ENCODE results near the gene DEDD.
"Not testable (repeated sequence)": the region's sequence is repeated elsewhere in the genome, so short reads cannot be mapped to it uniquely, and the experiment has no call there.

The DEDD gene

GRCh38 chr1:161121834-161122233, 10.6 kb downstream of the DEDD start:
- DNase-seq = no peak

DNA sequence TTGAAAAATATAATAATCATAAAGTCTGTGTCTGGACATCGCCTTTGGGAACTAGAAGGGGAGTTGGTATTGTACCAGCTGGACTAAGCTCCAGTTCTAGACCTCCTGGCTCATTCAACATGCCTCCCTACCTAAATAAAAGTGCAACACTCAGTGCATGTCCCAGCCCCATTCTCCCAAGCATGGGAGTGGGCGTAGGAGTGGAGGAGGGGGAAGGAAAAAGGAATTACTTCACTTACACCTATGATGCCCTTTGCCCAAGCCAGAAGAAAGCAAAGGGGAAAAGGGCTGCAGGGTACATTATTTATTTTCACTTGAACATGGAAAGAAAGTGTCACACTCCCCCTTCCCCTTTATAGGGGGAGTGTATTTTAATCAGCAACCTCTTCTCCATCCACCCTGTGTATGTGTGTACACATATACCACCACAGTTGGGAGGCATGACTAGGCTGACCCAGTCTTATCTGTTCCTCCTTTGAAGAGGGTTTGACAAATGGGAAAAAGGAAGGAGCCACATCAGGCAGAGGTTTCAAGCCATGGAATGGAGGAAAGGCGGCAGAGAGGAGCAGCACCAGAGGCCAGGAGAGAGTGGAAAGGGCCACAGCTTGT, 11.3 kb downstream of the DEDD start:
- no peak for DNase-seq

DNA sequence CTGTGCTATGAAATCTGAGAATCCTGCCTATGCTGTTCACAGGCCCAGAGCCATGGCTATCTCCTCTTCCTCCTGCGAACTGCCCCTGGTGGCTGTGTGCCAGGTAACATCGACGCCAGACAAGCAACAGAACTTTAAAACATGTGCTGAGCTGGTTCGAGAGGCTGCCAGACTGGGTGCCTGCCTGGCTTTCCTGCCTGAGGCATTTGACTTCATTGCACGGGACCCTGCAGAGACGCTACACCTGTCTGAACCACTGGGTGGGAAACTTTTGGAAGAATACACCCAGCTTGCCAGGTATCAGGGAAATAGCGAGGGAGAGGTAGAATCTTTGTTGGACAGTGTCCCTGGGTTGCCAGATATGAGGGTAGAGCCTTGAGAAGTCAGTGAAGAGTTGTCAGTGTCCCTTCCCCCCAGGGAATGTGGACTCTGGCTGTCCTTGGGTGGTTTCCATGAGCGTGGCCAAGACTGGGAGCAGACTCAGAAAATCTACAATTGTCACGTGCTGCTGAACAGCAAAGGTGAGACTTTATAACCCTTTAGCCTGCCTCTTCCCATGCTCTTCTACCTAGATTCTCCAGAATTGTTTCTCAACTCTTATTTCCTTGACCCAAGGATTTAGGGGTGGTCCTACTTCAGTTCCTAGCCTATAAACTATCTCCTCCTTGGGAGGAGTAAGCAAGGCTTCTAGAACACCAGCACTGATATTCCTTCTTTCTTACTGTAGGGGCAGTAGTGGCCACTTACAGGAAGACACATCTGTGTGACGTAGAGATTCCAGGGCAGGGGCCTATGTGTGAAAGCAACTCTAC, 13.2 kb downstream of the DEDD start:
- peak; percentile 30 to 79 (median 53) for DNase-seq

- DNase-seq = peak; percentile 70 to 87 (median 80)
These were observed 14.5 kb downstream of the DEDD start, which contains the start of the genes NIT1 and PFDN2 for GRCh38 chr1:161117759-161118581. Gene NIT1 (plus strand): TSS chr1:161118105. CDS start chr1:161118177, 72 bp downstream. Gene PFDN2 (minus strand): TSS chr1:161118037. CDS start chr1:161118026, 11 bp downstream.

GRCh38 chr1:161115961-161116360, 16.5 kb downstream of the DEDD start:
- not testable (repeated sequence) for DNase-seq

GRCh38 chr1:161115132-161115711, 17.2 kb downstream of the DEDD start:
- DNase-seq = peak in 1 of 5 donors; percentile 80

DNA sequence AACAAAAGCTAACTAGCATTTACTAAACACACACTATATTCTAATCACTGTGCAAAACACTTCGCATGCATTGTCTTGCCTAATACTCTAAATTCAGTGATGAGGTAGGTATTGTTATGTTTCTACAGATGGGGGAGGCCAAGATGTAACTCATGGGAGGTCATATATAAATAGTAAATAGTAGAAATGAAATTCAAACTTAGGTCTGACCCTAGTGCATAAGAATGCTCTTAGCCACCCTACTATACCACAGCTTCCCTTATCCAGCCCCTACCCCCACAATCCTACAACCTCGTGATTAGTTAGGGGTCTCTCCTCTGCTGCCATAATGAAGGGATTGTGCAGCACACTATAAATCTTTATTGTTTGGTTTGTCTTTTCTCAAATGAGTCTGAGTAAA, 17.9 kb downstream of the DEDD start:
- no peak for DNase-seq

DNA sequence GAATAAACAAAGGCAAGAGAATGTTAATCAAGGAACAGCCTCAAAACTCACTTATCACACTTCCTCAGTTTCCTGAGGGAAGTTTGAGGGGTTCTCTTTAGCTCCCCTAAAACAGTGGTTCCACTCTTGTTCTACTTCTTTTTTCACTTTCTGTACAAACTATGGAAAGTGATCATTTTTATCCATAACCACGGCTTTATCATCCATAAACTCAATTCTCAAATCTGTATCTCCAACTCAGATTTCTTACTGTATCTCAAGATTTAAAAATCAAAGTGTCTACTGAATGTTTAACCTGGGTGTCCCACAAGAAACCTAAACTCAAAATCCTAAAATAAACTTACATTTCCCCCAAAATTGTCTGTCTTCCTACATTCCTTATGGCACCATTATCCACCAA, 18.6 kb downstream of the DEDD start:
- DNase-seq = no peak

GRCh38 chr1:161111527-161111926, 20.9 kb downstream of the DEDD start:
- DNase-seq = no peak

GRCh38 chr1:161111117-161111516, 21.4 kb downstream of the DEDD start:
- DNase-seq = no peak

GRCh38 chr1:161106431-161106830, 26.0 kb downstream of the DEDD start:
- DNase-seq = no peak

DNA sequence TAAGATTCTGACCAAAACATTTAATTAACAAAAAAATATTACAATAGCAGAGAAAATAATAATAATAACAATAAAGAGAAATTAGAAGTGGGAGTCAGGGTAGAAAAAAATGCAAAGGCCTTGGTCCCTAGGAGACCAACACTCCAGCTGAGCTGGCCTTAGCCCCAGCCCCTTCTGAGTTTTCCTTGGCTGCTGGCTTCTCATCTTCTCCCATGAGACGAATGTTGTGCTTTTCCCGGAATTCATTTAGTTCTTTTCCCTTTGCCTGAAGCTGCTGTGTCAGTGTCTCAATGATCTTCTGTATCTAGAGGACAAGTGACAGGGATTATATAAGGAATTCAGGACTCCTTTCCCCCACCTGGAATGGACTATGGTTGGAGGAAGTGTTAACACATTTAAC, 31.9 kb downstream of the DEDD start:
- DNase-seq = no peak

DNA sequence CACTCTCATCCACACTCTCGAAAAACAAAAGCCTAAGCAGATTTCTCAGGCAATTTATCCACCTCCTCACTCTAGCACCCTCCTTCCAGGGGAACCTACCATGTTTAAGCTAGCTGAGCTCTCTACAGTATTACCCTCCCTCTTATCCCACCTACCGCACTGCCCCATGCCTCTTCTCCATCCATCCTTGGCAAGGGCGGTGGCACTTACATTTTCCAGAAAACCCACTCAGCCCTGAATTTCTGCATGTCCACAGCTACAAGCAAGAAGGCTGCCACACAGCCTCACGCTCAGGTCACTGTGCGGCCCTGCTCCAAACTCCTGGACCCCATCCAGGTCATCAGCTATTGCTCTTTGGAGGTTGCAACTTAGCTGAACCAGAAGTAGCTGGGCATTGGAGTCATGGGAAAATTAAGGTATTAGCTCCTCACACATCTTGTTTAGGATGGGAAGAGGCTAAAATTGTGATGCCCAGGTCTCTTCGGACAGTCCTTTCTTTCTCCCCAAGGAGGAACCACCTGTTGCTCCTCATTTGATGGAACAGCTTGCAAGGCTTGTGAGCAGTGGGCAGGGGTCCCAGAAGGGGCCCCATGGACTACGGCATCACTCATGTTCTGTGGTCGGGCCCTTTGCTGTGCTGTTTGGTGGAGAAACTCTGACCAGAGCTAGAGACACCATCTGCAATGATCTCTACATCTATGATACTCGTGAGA, 33.2 kb downstream of the DEDD start:
- no peak for DNase-seq

- peak; percentile 50 to 89 (median 55) for DNase-seq
These were observed 34.0 kb downstream of the DEDD start, which contains the start of gene KLHDC9 for GRCh38 chr1:161098210-161099068. Gene KLHDC9 (plus strand): TSS chr1:161098361. CDS start chr1:161098536, 175 bp downstream.

DNA sequence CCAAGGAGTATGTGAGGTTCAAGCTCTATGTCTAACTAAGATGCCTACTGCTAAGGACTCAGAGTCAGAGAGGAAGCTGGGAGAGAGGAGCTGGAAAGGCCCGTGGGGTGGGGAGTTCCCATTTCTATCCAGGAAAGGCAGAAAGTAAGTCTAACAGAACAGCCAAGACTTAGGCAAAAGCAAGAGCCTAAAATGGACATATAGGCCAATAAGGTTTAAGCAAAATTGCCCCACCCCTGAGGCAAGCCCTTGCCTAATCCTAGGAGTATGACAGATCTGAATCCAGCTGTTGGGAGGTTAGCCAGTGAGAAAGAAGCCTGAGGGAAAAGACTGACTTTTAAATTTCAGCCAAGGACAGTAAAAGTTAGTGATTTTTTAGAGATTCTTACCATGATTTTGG, 35.9 kb downstream of the DEDD start:
- no peak for DNase-seq

GRCh38 chr1:161096015-161096414, 36.5 kb downstream of the DEDD start:
- DNase-seq = no peak

DNA sequence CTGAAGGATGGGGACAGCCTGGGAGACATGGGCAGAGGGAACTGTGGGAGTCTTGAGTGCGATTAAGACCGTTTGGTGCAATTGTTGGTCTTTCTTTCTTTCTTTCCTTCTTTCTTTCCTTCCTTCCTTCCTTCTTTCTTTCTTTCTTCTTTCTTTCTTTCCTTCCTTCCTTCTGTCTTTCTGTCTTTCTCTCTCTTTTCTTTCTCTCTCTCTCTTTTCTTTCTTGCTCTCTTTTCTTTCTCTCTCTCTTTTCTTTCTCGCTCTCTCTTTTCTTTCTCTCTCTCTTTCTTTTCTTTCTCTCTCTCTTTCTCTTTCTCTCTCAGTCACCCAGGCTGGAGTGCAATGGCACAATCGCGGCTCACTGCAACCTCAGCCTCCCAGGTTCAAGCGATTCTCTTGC, 37.2 kb downstream of the DEDD start:
- no peak for DNase-seq

GRCh38 chr1:161094481-161094880, 38.0 kb downstream of the DEDD start:
- DNase-seq = no peak

DNA sequence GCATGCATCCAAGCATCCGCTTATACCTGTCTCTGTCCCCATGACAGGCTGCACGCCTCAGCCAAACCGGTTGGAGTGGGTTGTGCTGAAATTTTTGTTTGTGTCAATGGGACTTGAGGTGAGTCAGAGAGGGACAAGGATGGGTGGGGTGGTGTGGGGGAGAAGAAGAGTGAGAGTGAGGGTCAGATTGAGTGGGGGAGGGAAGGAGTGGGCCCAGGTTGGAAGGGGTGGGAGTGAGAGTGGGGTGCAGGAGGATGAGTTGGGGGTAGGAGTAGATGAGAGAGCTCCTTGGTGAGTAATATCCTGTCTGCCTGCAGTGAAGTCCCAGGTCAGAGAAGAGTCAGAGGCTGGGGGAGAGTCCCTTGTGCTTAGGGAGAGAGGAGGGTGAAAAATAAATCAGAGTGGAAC, 39.8 kb downstream of the DEDD start:
- DNase-seq = peak in 1 of 5 donors; percentile 14

GRCh38 chr1:161091796-161092507, 40.5 kb downstream of the DEDD start:
- DNase-seq = no peak

All from T-helper 1 cell (primary cell).